Natural killer cell (primary cell): Measurements from ENCODE around the gene SIPA1L3. TPM values are rescaled to one million over a fixed set of nuclear protein-coding genes. Genes with fewer than 3 reads are reported as not detected.

Experiments used
- ATAC-seq, 3 donors: fragments of 150-1000 bp in 2 of 3; fragments of 200-7000 bp in 1 of 3; cut with Tn5 transposase; 1 replicate in 1 of 3; 2 replicates in 2 of 3; pipeline ENCODE4 v1.10.0; 2021; ENCODE audit warnings: mild to moderate bottlenecking in 2 of 3, moderate library complexity in 2 of 3
- DNase-seq, 2 donors: peaks; one replicate each; pipeline versions ENCODE4 v3.0.0 to v3.0.0-alpha.2; 2013 to 2021; ENCODE audit warnings: mixed read lengths in 1 of 2
- H3K27ac ChIP-seq: one replicate; pipeline ENCODE4 v1.5.1; 2013; ENCODE audit warnings: mild to moderate bottlenecking, low read length
- H3K27me3 ChIP-seq: one replicate; pipeline ENCODE4 v1.6.1; 2013; ENCODE audit warnings: low read length; ENCODE audit not compliant: control insufficient read depth, insufficient read depth
- H3K36me3 ChIP-seq: one replicate; pipeline ENCODE4 v1.6.1; 2013; ENCODE audit warnings: low read length; ENCODE audit not compliant: control insufficient read depth, insufficient read depth
- H3K4me1 ChIP-seq: one replicate; pipeline ENCODE4 v1.6.1; 2013; ENCODE audit warnings: low read length; ENCODE audit not compliant: control insufficient read depth, insufficient read depth
- H3K4me3 ChIP-seq: one replicate; pipeline ENCODE4 v1.5.1; 2013; ENCODE audit warnings: low read length
- H3K9me3 ChIP-seq: one replicate; pipeline ENCODE4 v1.6.1; 2013; ENCODE audit warnings: low read length; ENCODE audit not compliant: control insufficient read depth, insufficient read depth
- H3K27ac Mint-ChIP-seq, 2 donors: one replicate each; pipeline ENCODE4 v1.8.0; 2022; ENCODE audit warnings: mild to moderate bottlenecking in 2 of 2, mixed read lengths in 2 of 2, moderate library complexity in 1 of 2
- H3K27me3 Mint-ChIP-seq, 2 donors: one replicate each; pipeline ENCODE4 v1.8.0; 2022; ENCODE audit warnings: low read depth in 2 of 2, mixed read lengths in 2 of 2
- H3K36me3 Mint-ChIP-seq: one replicate; pipeline ENCODE4 v1.8.0; 2022; ENCODE audit warnings: mixed read lengths
- H3K4me1 Mint-ChIP-seq, 2 donors: one replicate each; pipeline ENCODE4 v1.8.0; 2022; ENCODE audit warnings: mixed read lengths in 2 of 2
- H3K4me3 Mint-ChIP-seq: one replicate; pipeline ENCODE4 v1.8.0; 2022; ENCODE audit warnings: mild to moderate bottlenecking, moderate library complexity, mixed read lengths
- H3K9me3 Mint-ChIP-seq, 2 donors: one replicate each; pipeline ENCODE4 v1.8.0; 2022; ENCODE audit warnings: mixed read lengths in 2 of 2
- CTCF ChIP-seq: fragments of 200-600 bp; IDR thresholded peaks from one replicate; pipeline ENCODE4 v1.8.0; 2022; ENCODE audit warnings: antibody characterized with exemption
- WGBS: methylation state at CpG from one replicate; pipeline ENCODE4 v1.1.7; 2013; ENCODE audit warnings: missing lambda C conversion rate; ENCODE audit not compliant: insufficient coverage; 5-methylcytosine and 5-hydroxymethylcytosine counted together
- intact Hi-C: fragments of 100-400 bp; cut with micrococcal nuclease; formaldehyde crosslinking; loops from one replicate; pipeline ENCODE4 v1.14.2; 2022
- total RNA-seq, 4 donors: library from RNA; stranded (reverse); fragments of 120-200 nt in 1 of 4; gene quantifications; one replicate each; pipeline versions ENCODE4 v1.2.3 to v1.2.4, GENCODE V29; 2013 to 2022

Gene SIPA1L3
- total RNA-seq, 3 donors from 2014 or later (not counting 1 experiment from before 2014, with no cell fraction given) = 34.4 to 35.8 (median 35.4) TPM

GRCh38 chr19:37932985-37933936, 26.3 kb downstream of the SIPA1L3 start:
- H3K9me3 ChIP-seq = peaks cover 6% of the 10 kb centered on the region
- H3K4me3 ChIP-seq = no peak overlapping the region
- peaks cover 26% of the 10 kb centered on the region for H3K4me1 ChIP-seq
- 76% methylated on average over 12 of the region's 12 CpGs for WGBS
- no peaks in the 10 kb centered on the region for H3K27me3 Mint-ChIP-seq
- no peaks in the 10 kb centered on the region for H3K9me3 Mint-ChIP-seq
- peaks cover 34 to 38% of the 10 kb centered on the region in 2 donors for H3K4me1 Mint-ChIP-seq
- no peak for DNase-seq
- H3K27me3 ChIP-seq = no peaks in the 10 kb centered on the region
- H3K36me3 Mint-ChIP-seq = no peaks in the 10 kb centered on the region
- peak overlapping the region in 1 of 2 donors; percentile 58 for H3K27ac Mint-ChIP-seq
- intact Hi-C loops = no loop called here
- TF ChIP-seq CTCF = no peak
- H3K36me3 ChIP-seq = no peaks in the 10 kb centered on the region
- H3K27ac ChIP-seq = no peak overlapping the region
- ATAC-seq = no peak
- H3K4me3 Mint-ChIP-seq = peak overlapping the region; percentile 45

- ATAC-seq = no peak
- Mint-ChIP-seq H3K4me1 (peaks cover 30 to 34% of the 10 kb centered on the region in 2 donors), H3K9me3 (no peaks in the 10 kb centered on the region), H3K36me3 (no peaks in the 10 kb centered on the region), H3K27me3 (no peaks in the 10 kb centered on the region), H3K27ac (no peak overlapping the region), H3K4me3 (no peak overlapping the region)
- intact Hi-C loops = no loop called here
- peaks cover 23% of the 10 kb centered on the region for H3K4me1 ChIP-seq
- no peak overlapping the region for H3K4me3 ChIP-seq
- DNase-seq = no peak
- TF ChIP-seq CTCF = no peak
- no peak overlapping the region for H3K27ac ChIP-seq
- WGBS = 88% methylated on average over 8 of the region's 9 CpGs
- no peaks in the 10 kb centered on the region for H3K36me3 ChIP-seq
- peaks cover 6% of the 10 kb centered on the region for H3K9me3 ChIP-seq
- H3K27me3 ChIP-seq = no peaks in the 10 kb centered on the region
Measured at GRCh38 chr19:37933937-37934358, 26.9 kb downstream of the SIPA1L3 start.

GRCh38 chr19:37935341-37935740, 28.3 kb downstream of the SIPA1L3 start:
- intact Hi-C loops = no loop called here
- no peaks in the 10 kb centered on the region for H3K27me3 Mint-ChIP-seq
- no peaks in the 10 kb centered on the region for H3K9me3 Mint-ChIP-seq
- Histone ChIP-seq H3K36me3 (no peaks in the 10 kb centered on the region), H3K9me3 (peaks cover 6% of the 10 kb centered on the region), H3K4me3 (no peak overlapping the region), H3K4me1 (peaks cover 17% of the 10 kb centered on the region), H3K27ac (no peak overlapping the region), H3K27me3 (no peaks in the 10 kb centered on the region)
- no peak for TF ChIP-seq CTCF
- H3K4me3 Mint-ChIP-seq = no peak overlapping the region
- H3K4me1 Mint-ChIP-seq = peaks cover 29 to 32% of the 10 kb centered on the region in 2 donors
- DNase-seq (no peak), ATAC-seq (no peak)
- no peak overlapping the region for H3K27ac Mint-ChIP-seq
- no peaks in the 10 kb centered on the region for H3K36me3 Mint-ChIP-seq
- WGBS = 43% methylated on average over 1 of the region's 1 CpG
